Astrocyte (in vitro differentiated cells and primary cell): ENCODE measurements around the gene BAZ1A. TPM values are rescaled to one million over a fixed set of nuclear protein-coding genes. Genes with fewer than 3 reads are reported as not detected.

Experiments used
- DNase-seq: peaks from one replicate; pipeline ENCODE4 v3.0.0-alpha.2; 2010; ENCODE audit warnings: low read depth
- FAIRE-seq: peaks from 2 replicates; lab custom pipeline; 2011; peaks lifted over from hg19 to GRCh38; lab: Jason Lieb, UNC
- H2AFZ ChIP-seq: 2 replicates; pipeline ENCODE4 v1.6.0; 2012; ENCODE audit warnings: low read depth, low read length, inconsistent platforms
- H3K27ac ChIP-seq: 2 replicates; pipeline ENCODE4 v1.5.1; 2011; ENCODE audit warnings: low read depth, low read length, inconsistent platforms
- H3K27me3 ChIP-seq: 2 replicates; pipeline ENCODE4 v1.6.0; 2011; ENCODE audit warnings: low read length, inconsistent platforms; ENCODE audit not compliant: insufficient read depth
- H3K36me3 ChIP-seq: 2 replicates; pipeline ENCODE4 v1.5.1; 2011; ENCODE audit warnings: low read length, inconsistent platforms; ENCODE audit not compliant: insufficient read depth
- H3K4me1 ChIP-seq: 2 replicates; pipeline ENCODE4 v1.5.1; 2011; ENCODE audit warnings: low read length, inconsistent platforms; ENCODE audit not compliant: insufficient read depth
- H3K4me2 ChIP-seq: 2 replicates; pipeline ENCODE4 v1.6.0; 2012; ENCODE audit warnings: low read length, inconsistent platforms
- H3K4me3 ChIP-seq: 2 replicates; pipeline ENCODE4 v1.5.1; 2011; ENCODE audit warnings: low read depth, mild to moderate bottlenecking, low read length, inconsistent platforms; ENCODE audit not compliant: insufficient read depth
- H3K79me2 ChIP-seq: 2 replicates; pipeline ENCODE4 v1.6.0; 2012; ENCODE audit warnings: mild to moderate bottlenecking, low read length, inconsistent platforms; ENCODE audit not compliant: insufficient read depth
- H3K9ac ChIP-seq: 2 replicates; pipeline ENCODE4 v1.6.0; 2012; ENCODE audit warnings: mild to moderate bottlenecking, low read length, inconsistent platforms
- H3K9me3 ChIP-seq: 2 replicates; pipeline ENCODE4 v1.5.1; 2012; ENCODE audit warnings: low read depth, mild to moderate bottlenecking, low read length, inconsistent platforms; ENCODE audit not compliant: insufficient read depth
- H4K20me1 ChIP-seq: 2 replicates; pipeline ENCODE4 v1.6.0; 2012; ENCODE audit warnings: low read length, inconsistent platforms; ENCODE audit not compliant: insufficient read depth
- H3K27ac Mint-ChIP-seq: one replicate; pipeline ENCODE4 v1.8.0; 2021; ENCODE audit warnings: mild to moderate bottlenecking, mixed read lengths; ENCODE audit not compliant: unreplicated experiment
- H3K27me3 Mint-ChIP-seq: one replicate; pipeline ENCODE4 v1.8.0; 2021; ENCODE audit warnings: low read depth, mixed read lengths; ENCODE audit not compliant: unreplicated experiment
- H3K36me3 Mint-ChIP-seq: one replicate; pipeline ENCODE4 v1.8.0; 2021; ENCODE audit warnings: low read depth, mixed read lengths; ENCODE audit not compliant: unreplicated experiment
- H3K4me1 Mint-ChIP-seq: one replicate; pipeline ENCODE4 v1.8.0; 2021; ENCODE audit warnings: low read depth, mixed read lengths; ENCODE audit not compliant: unreplicated experiment
- H3K4me3 Mint-ChIP-seq: one replicate; pipeline ENCODE4 v1.8.0; 2021; ENCODE audit warnings: mild to moderate bottlenecking, moderate library complexity, mixed read lengths; ENCODE audit not compliant: unreplicated experiment
- H3K9me3 Mint-ChIP-seq: one replicate; pipeline ENCODE4 v1.8.0; 2021; ENCODE audit warnings: mild to moderate bottlenecking, mixed read lengths; ENCODE audit not compliant: unreplicated experiment
- CTCF ChIP-seq: IDR thresholded peaks from 2 replicates; pipeline ENCODE4 v1.5.1; 2011; ENCODE audit warnings: low read depth, mild to moderate bottlenecking, inconsistent platforms, low read length, moderate library complexity; ENCODE audit not compliant: insufficient read depth
- EZH2 ChIP-seq: IDR thresholded peaks from 2 replicates; pipeline ENCODE4 v1.6.1; 2012; ENCODE audit warnings: mild to moderate bottlenecking, low read length, inconsistent platforms; ENCODE audit not compliant: insufficient read depth
- total RNA-seq: library from RNA; stranded (reverse); gene quantifications from 2 replicates; pipeline ENCODE4 v1.2.1, GENCODE V29; 2021

BAZ1A gene
- total RNA-seq, 1 donor from 2014 or later, result 36.9 TPM

- Histone ChIP-seq H3K27ac (no peak overlapping the region), H3K4me3 (no peak overlapping the region), H3K4me1 (no peaks in the 10 kb centered on the region), H3K9ac (no peak overlapping the region), H3K9me3 (no peaks in the 10 kb centered on the region), H4K20me1 (peaks cover 9% of the 10 kb centered on the region), H3K27me3 (no peaks in the 10 kb centered on the region), H3K36me3 (no peaks in the 10 kb centered on the region), H3K4me2 (no peak overlapping the region), H3K79me2 (peaks cover 64% of the 10 kb centered on the region), H2AFZ (no peak overlapping the region)
- DNase-seq, result no peak
- no peaks in the 10 kb centered on the region for H3K4me1 Mint-ChIP-seq
- no peak overlapping the region for H3K27ac Mint-ChIP-seq
- no peaks in the 10 kb centered on the region for H3K9me3 Mint-ChIP-seq
- TF ChIP-seq EZH2 (no peak), CTCF (no peak)
- peaks cover 3% of the 10 kb centered on the region for H3K36me3 Mint-ChIP-seq
- H3K4me3 Mint-ChIP-seq, result no peak overlapping the region
- no peaks in the 10 kb centered on the region for H3K27me3 Mint-ChIP-seq
- no peak for FAIRE-seq
These were observed 39.8 kb downstream of the BAZ1A start for GRCh38 chr14:34835312-34835711.

GRCh38 chr14:34833549-34834523, 41.3 kb downstream of the BAZ1A start:
- Histone ChIP-seq H3K4me2 (no peak overlapping the region), H3K4me1 (no peaks in the 10 kb centered on the region), H2AFZ (no peak overlapping the region), H3K9me3 (no peaks in the 10 kb centered on the region), H3K36me3 (no peaks in the 10 kb centered on the region), H3K9ac (no peak overlapping the region), H3K27me3 (no peaks in the 10 kb centered on the region), H3K4me3 (no peak overlapping the region), H4K20me1 (peaks cover 9% of the 10 kb centered on the region), H3K27ac (no peak overlapping the region), H3K79me2 (peaks cover 57% of the 10 kb centered on the region)
- Mint-ChIP-seq H3K27me3 (no peaks in the 10 kb centered on the region), H3K36me3 (peaks cover 3% of the 10 kb centered on the region), H3K4me3 (no peak overlapping the region), H3K4me1 (no peaks in the 10 kb centered on the region), H3K9me3 (no peaks in the 10 kb centered on the region), H3K27ac (no peak overlapping the region)
- no peak for DNase-seq
- no peak for FAIRE-seq
- no peak for TF ChIP-seq EZH2
- TF ChIP-seq CTCF, result no peak

GRCh38 chr14:34826661-34827060, 48.5 kb downstream of the BAZ1A start:
- H3K4me3 Mint-ChIP-seq, result no peak overlapping the region
- Histone ChIP-seq H3K4me2 (no peak overlapping the region), H3K9me3 (no peaks in the 10 kb centered on the region), H3K9ac (no peak overlapping the region), H3K27me3 (no peaks in the 10 kb centered on the region), H3K4me3 (no peak overlapping the region), H3K79me2 (peaks cover 18% of the 10 kb centered on the region), H4K20me1 (peaks cover 14% of the 10 kb centered on the region), H3K4me1 (no peaks in the 10 kb centered on the region), H3K27ac (no peak overlapping the region), H2AFZ (no peak overlapping the region), H3K36me3 (no peaks in the 10 kb centered on the region)
- no peaks in the 10 kb centered on the region for H3K27me3 Mint-ChIP-seq
- H3K36me3 Mint-ChIP-seq, result peaks cover 6% of the 10 kb centered on the region
- FAIRE-seq (peak; percentile 62), DNase-seq (peak; percentile 10)
- no peaks in the 10 kb centered on the region for H3K9me3 Mint-ChIP-seq
- peaks cover 9% of the 10 kb centered on the region for H3K4me1 Mint-ChIP-seq
- TF ChIP-seq CTCF (no peak), EZH2 (no peak)
- H3K27ac Mint-ChIP-seq, result no peak overlapping the region
